ENCODE measurements around the gene ROR1. TPM values are rescaled to one million over a fixed set of nuclear protein-coding genes. Genes with fewer than 3 reads are reported as not detected.
A peak's percentile ranks its signal among the peaks of the same experiment; 100 is the strongest.

ROR1 gene
- polyA plus RNA-seq, 1 of the 3 experiments (the other 2 are of a cell fraction) = 4.0 TPM

DNA sequence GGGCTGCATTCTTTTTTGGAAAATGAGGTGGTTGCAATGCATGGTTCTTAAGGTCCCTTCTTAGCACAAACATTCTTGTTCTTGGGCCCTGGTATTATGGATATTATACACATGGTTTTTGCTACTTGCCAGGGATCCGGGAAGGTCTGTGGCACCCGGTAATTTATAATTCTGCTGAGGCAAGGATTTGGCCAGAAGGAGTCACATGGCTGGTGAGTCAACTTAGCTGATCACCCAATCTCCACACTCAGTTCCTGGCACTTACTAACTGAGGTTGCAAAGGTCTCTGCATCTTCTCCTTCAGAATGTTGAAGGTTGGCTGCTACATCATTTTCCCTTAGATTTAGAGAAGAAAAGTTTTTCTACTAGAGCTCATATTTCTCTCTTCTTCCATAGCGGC lies 112.5 kb downstream of the ROR1 start:
- POLR2A ChIA-PET = no interaction called here
- no peak overlapping the region for H3K4me2 ChIP-seq
- no peaks in the 10 kb centered on the region for H3F3A ChIP-seq (replicated peaks; ENCODE audit: insufficient read depth)
- no peak overlapping the region for H3K27ac ChIP-seq (ENCODE audit: low read depth in 2 of 2, low read length in 1 of 2)
- no peak overlapping the region for H3K9ac ChIP-seq
- H3K27me3 ChIP-seq (ENCODE audit: insufficient read depth) = no peaks in the 10 kb centered on the region
- H3K79me2 ChIP-seq (ENCODE audit: insufficient read depth) = no peaks in the 10 kb centered on the region
- no peaks in the 10 kb centered on the region for H3K9me3 ChIP-seq
- H3K4me1 ChIP-seq (ENCODE audit: control insufficient read depth in 1 of 2, insufficient read depth in 2 of 2, low read depth in 1 of 2, low read length in 1 of 2) = peaks cover 0 to under 1% of the 10 kb centered on the region in 2 experiments; a peak in 2 of 4 replicates
- TF ChIP-seq USF1 (IDR thresholded peaks at IDR 0.05; ENCODE audit: borderline replicate concordance, low read depth) = 0 out of 2 replicates have a peak, but pooled peaks have one; percentile 21
- no peak for TF ChIP-seq NRF1 (IDR thresholded peaks at IDR 0.05; ENCODE audit: low read depth, low read length)
- no peak overlapping the region for H2AFZ ChIP-seq (ENCODE audit: low read depth)
- H4K20me1 ChIP-seq (ENCODE audit: insufficient read depth) = no peaks in the 10 kb centered on the region
- DNase-seq = no peak
- CTCF ChIA-PET = no interaction called here
- H3K4me3 ChIP-seq (ENCODE audit: low read depth in 2 of 2, low read length in 1 of 2) = no peak overlapping the region
- H3K9me2 ChIP-seq = no peaks in the 10 kb centered on the region
- 92% methylated on average over 3 of the region's 3 CpGs for WGBS (ENCODE audit: low lambda C conversion rate)
- H3K36me3 ChIP-seq (replicated peaks in 1 of 2; ENCODE audit: control insufficient read depth in 1 of 2, insufficient read depth in 2 of 2, low read length in 1 of 2) = no peaks in the 10 kb centered on the region

DNA sequence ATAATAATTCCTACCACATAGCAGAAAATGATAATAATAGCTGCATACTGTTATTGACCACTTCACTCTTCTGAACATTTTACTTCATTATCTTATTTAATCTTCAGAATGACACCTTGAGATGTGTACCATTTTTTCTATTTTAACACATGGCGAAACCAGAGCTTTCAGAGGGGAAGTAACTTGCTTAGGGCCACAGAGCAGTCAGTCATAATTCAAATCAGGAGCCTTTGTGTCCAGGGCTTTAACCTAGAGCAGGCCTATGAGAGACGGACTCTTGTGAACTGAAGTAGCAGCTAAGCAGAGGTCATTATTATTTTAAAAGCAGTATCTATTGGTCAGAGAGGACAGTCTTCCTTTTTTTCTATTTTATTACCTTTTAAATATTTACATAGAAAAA lies 114.0 kb downstream of the ROR1 start:
- no peaks in the 10 kb centered on the region for H3K79me2 ChIP-seq (ENCODE audit: insufficient read depth)
- ChIA-PET CTCF (interaction anchor here (0.9 to 1.6 kb wide), 5 partner anchors 11 to 307 kb away, joined by 3 to 6 read pairs (median 3); no protein-coding TSS in a partner anchor), POLR2A (no interaction called here)
- no peaks in the 10 kb centered on the region for H3K9me3 ChIP-seq
- no peaks in the 10 kb centered on the region for H3K36me3 ChIP-seq (replicated peaks in 1 of 2; ENCODE audit: control insufficient read depth in 1 of 2, insufficient read depth in 2 of 2, low read length in 1 of 2)
- no peaks in the 10 kb centered on the region for H3F3A ChIP-seq (replicated peaks; ENCODE audit: insufficient read depth)
- no peaks in the 10 kb centered on the region for H4K20me1 ChIP-seq (ENCODE audit: insufficient read depth)
- no peak overlapping the region; a peak in 1 of 4 replicates for H3K27ac ChIP-seq (ENCODE audit: low read depth in 2 of 2, low read length in 1 of 2)
- DNase-seq = no peak
- peaks cover 0 to 4% of the 10 kb centered on the region in 2 experiments; a peak in 1 of 4 replicates for H3K4me1 ChIP-seq (ENCODE audit: control insufficient read depth in 1 of 2, insufficient read depth in 2 of 2, low read depth in 1 of 2, low read length in 1 of 2)
- H3K9me2 ChIP-seq = no peaks in the 10 kb centered on the region
- no peak for TF ChIP-seq SMC3 (IDR thresholded peaks at IDR 0.05; ENCODE audit: low read depth, low read length)
- TF ChIP-seq, protein P1, sequence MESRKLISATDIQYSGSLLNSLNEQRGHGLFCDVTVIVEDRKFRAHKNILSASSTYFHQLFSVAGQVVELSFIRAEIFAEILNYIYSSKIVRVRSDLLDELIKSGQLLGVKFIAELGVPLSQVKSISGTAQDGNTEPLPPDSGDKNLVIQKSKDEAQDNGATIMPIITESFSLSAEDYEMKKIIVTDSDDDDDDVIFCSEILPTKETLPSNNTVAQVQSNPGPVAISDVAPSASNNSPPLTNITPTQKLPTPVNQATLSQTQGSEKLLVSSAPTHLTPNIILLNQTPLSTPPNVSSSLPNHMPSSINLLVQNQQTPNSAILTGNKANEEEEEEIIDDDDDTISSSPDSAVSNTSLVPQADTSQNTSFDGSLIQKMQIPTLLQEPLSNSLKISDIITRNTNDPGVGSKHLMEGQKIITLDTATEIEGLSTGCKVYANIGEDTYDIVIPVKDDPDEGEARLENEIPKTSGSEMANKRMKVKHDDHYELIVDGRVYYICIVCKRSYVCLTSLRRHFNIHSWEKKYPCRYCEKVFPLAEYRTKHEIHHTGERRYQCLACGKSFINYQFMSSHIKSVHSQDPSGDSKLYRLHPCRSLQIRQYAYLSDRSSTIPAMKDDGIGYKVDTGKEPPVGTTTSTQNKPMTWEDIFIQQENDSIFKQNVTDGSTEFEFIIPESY (IDR thresholded peaks at IDR 0.05; ENCODE audit: borderline replicate concordance, low read depth) = no peak
- TF ChIP-seq FOSL2 (IDR thresholded peaks at IDR 0.05; ENCODE audit: borderline replicate concordance, low read depth) = no peak
- TF ChIP-seq FOXM1 (IDR thresholded peaks at IDR 0.05; ENCODE audit: low read depth) = no peak
- TF ChIP-seq JUND (IDR thresholded peaks at IDR 0.05) = no peak
- TF ChIP-seq MXI1 (IDR thresholded peaks at IDR 0.05; ENCODE audit: low read depth, low read length) = no peak
- no peak for TF ChIP-seq SIN3A (IDR thresholded peaks at IDR 0.05; ENCODE audit: borderline replicate concordance, low read depth, low read length)
- TF ChIP-seq POLR2AphosphoS5 (IDR thresholded peaks at IDR 0.05; ENCODE audit: low read depth, low read length) = no peak
- no peak for TF ChIP-seq MEF2A (IDR thresholded peaks at IDR 0.05; ENCODE audit: borderline replicate concordance, low read depth)
- TF ChIP-seq RAD21 (IDR thresholded peaks at IDR 0.05; ENCODE audit: low read length) = no peak
- TF ChIP-seq CHD2 (IDR thresholded peaks at IDR 0.05; ENCODE audit: low read length, partially characterized antibody) = no peak
- no peak for TF ChIP-seq MAX (IDR thresholded peaks at IDR 0.05; ENCODE audit: low read depth)
- no peak for TF ChIP-seq EP300 (IDR thresholded peaks at IDR 0.05; ENCODE audit: borderline replicate concordance in 1 of 2, low read depth in 1 of 2, low read length in 1 of 2)
- no peak for TF ChIP-seq CTCF (IDR thresholded peaks at IDR 0.05)
- TF ChIP-seq FOXJ3 (CRISPR knock-in tag; IDR thresholded peaks at IDR 0.05) = no peak
- TF ChIP-seq YY1 (IDR thresholded peaks at IDR 0.05; ENCODE audit: low read depth) = no peak
- no peak for TF ChIP-seq NFIC (IDR thresholded peaks at IDR 0.05; ENCODE audit: borderline replicate concordance)
- no peak for TF ChIP-seq EZH2phosphoT487 (IDR thresholded peaks at IDR 0.05; ENCODE audit: borderline replicate concordance, low read depth)
- no peaks in the 10 kb centered on the region for H3K27me3 ChIP-seq (ENCODE audit: insufficient read depth)
- no peak overlapping the region for H3K4me2 ChIP-seq
- H2AFZ ChIP-seq (ENCODE audit: low read depth) = no peak overlapping the region
- WGBS (ENCODE audit: low lambda C conversion rate) = 88% methylated on average over 2 of the region's 2 CpGs
- no peak overlapping the region for H3K4me3 ChIP-seq (ENCODE audit: low read depth in 2 of 2, low read length in 1 of 2)
- no peak overlapping the region for H3K9ac ChIP-seq
